DND-41 (cell line): ENCODE data around the gene GRK7.

Experiments
- CTCF ChIP-seq: IDR thresholded peaks from 2 replicates; pipeline ENCODE4 v1.5.1; 2012; ENCODE audit warnings: borderline replicate concordance, low read length, moderate library complexity, mild to moderate bottlenecking; ENCODE audit not compliant: poor library complexity, severe bottlenecking; ENCODE audit errors: extremely low read depth
- EZH2 ChIP-seq: IDR thresholded peaks from 3 replicates; pipeline ENCODE4 v1.6.1; 2012; ENCODE audit warnings: borderline replicate concordance, low read depth, mild to moderate bottlenecking, moderate library complexity, low read length, inconsistent platforms; ENCODE audit not compliant: severe bottlenecking

DNA sequence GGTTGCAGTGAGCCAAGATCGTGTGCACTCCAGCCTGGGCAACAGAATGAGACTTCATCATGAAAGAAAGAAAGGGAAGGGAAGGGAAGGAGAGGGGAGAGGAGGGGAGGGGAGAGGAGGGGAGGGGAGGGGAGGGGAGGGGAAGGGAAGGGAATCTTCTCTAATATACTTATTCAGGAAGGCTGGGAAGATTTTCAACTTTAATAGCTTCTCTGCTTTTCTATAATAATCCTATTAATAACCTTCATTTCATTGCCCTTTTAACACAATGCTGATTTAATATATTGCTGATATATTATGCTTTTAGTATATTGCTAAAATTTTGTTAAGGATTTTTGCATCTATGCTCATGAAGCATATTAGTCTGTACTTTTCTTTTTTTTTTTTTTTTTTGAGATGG lies 48.5 kb upstream of the GRK7 start:
- TF ChIP-seq CTCF (no peak), EZH2 (no peak)
